Natural killer cell (primary cell): ENCODE results near the gene DRAP1. TPM values are rescaled to one million over a fixed set of nuclear protein-coding genes. Genes with fewer than 3 reads are reported as not detected.
"Not testable (repeated sequence)": the region's sequence is repeated elsewhere in the genome, so short reads cannot be mapped to it uniquely, and the experiment has no call there.

Experiments used
- ATAC-seq, 3 donors: fragments of 150-1000 bp in 2 of 3; fragments of 200-7000 bp in 1 of 3; cut with Tn5 transposase; 1 replicate in 1 of 3; 2 replicates in 2 of 3; pipeline ENCODE4 v1.10.0; 2021; ENCODE audit warnings: mild to moderate bottlenecking in 2 of 3, moderate library complexity in 2 of 3
- DNase-seq, 2 donors: peaks; one replicate each; pipeline versions ENCODE4 v3.0.0 to v3.0.0-alpha.2; 2013 to 2021; ENCODE audit warnings: mixed read lengths in 1 of 2
- H3K27ac ChIP-seq: one replicate; pipeline ENCODE4 v1.5.1; 2013; ENCODE audit warnings: mild to moderate bottlenecking, low read length
- H3K27me3 ChIP-seq: one replicate; pipeline ENCODE4 v1.6.1; 2013; ENCODE audit warnings: low read length; ENCODE audit not compliant: control insufficient read depth, insufficient read depth
- H3K36me3 ChIP-seq: one replicate; pipeline ENCODE4 v1.6.1; 2013; ENCODE audit warnings: low read length; ENCODE audit not compliant: control insufficient read depth, insufficient read depth
- H3K4me1 ChIP-seq: one replicate; pipeline ENCODE4 v1.6.1; 2013; ENCODE audit warnings: low read length; ENCODE audit not compliant: control insufficient read depth, insufficient read depth
- H3K4me3 ChIP-seq: one replicate; pipeline ENCODE4 v1.5.1; 2013; ENCODE audit warnings: low read length
- H3K9me3 ChIP-seq: one replicate; pipeline ENCODE4 v1.6.1; 2013; ENCODE audit warnings: low read length; ENCODE audit not compliant: control insufficient read depth, insufficient read depth
- H3K27ac Mint-ChIP-seq, 2 donors: one replicate each; pipeline ENCODE4 v1.8.0; 2022; ENCODE audit warnings: mild to moderate bottlenecking in 2 of 2, mixed read lengths in 2 of 2, moderate library complexity in 1 of 2
- H3K27me3 Mint-ChIP-seq, 2 donors: one replicate each; pipeline ENCODE4 v1.8.0; 2022; ENCODE audit warnings: low read depth in 2 of 2, mixed read lengths in 2 of 2
- H3K36me3 Mint-ChIP-seq: one replicate; pipeline ENCODE4 v1.8.0; 2022; ENCODE audit warnings: mixed read lengths
- H3K4me1 Mint-ChIP-seq, 2 donors: one replicate each; pipeline ENCODE4 v1.8.0; 2022; ENCODE audit warnings: mixed read lengths in 2 of 2
- H3K4me3 Mint-ChIP-seq: one replicate; pipeline ENCODE4 v1.8.0; 2022; ENCODE audit warnings: mild to moderate bottlenecking, moderate library complexity, mixed read lengths
- H3K9me3 Mint-ChIP-seq, 2 donors: one replicate each; pipeline ENCODE4 v1.8.0; 2022; ENCODE audit warnings: mixed read lengths in 2 of 2
- WGBS: methylation state at CpG from one replicate; pipeline ENCODE4 v1.1.7; 2013; ENCODE audit warnings: missing lambda C conversion rate; ENCODE audit not compliant: insufficient coverage; 5-methylcytosine and 5-hydroxymethylcytosine counted together
- intact Hi-C: fragments of 100-400 bp; cut with micrococcal nuclease; formaldehyde crosslinking; loops from one replicate; pipeline ENCODE4 v1.14.2; 2022
- total RNA-seq, 4 donors: library from RNA; stranded (reverse); fragments of 120-200 nt in 1 of 4; gene quantifications; one replicate each; pipeline versions ENCODE4 v1.2.3 to v1.2.4, GENCODE V29; 2013 to 2022
- TF ChIP-seq, protein P1 (sequence below): fragments of 200-600 bp; IDR thresholded peaks from one replicate; pipeline ENCODE4 v1.8.0; 2022; ENCODE audit warnings: antibody characterized with exemption

The DRAP1 gene
- total RNA-seq, 3 donors from 2014 or later (not counting 1 experiment from before 2014, with no cell fraction given): 114 to 115 (median 115) TPM

DNA sequence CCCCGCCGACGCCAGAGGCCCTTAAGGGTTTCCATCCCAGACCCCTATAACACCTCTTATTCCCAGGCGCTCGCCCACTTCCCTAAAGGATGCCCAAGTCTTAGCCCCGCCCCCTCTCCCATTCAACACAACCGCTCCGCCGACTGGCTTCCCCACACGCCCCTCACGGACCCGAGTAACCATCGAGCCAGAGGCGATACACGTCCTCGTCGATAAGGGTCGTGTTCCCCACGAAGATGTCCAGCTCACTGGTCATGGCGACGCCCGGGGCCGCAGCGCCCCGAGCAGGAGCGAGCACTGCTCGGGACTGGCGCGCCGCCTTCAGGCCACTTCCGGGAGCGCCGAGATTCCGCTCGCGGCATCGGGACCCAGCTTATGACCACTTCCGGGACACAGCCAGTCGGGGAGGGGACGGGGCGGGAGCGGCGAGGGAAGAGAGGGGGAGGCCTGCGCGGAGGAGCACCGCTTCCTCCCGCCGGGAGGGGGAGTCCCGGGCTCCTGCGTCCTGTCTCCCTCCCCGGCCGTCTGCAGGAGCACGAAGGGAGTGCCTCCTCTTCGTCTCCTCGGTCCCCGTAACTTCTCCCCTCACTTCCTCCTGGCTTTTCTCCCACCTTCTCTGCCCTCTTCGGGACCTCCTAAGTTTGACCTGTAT, 30.9 kb upstream of the DRAP1 start, which contains the start of gene FIBP:
Gene FIBP, minus strand, starts transcription at position 309 of the 652 bp plus-strand sequence. Its CDS starts 53 bp downstream, at position 256.
- peak within 1 kb of the TSS; percentile 88 to 96 for H3K27ac Mint-ChIP-seq
- ATAC-seq (peak; percentile 60 to 79 (median 64)), DNase-seq (peak; percentile 88 to 97)
- H3K9me3 ChIP-seq: no peaks in the 10 kb centered on the region
- peak within 1 kb of the TSS; percentile 72 for H3K4me3 ChIP-seq
- no peaks in the 10 kb centered on the region for H3K9me3 Mint-ChIP-seq
- H3K36me3 ChIP-seq: peaks cover 16% of the 10 kb centered on the region
- H3K4me1 Mint-ChIP-seq: peaks cover 60 to 68% of the 10 kb centered on the region in 2 donors
- TF ChIP-seq, protein P1, sequence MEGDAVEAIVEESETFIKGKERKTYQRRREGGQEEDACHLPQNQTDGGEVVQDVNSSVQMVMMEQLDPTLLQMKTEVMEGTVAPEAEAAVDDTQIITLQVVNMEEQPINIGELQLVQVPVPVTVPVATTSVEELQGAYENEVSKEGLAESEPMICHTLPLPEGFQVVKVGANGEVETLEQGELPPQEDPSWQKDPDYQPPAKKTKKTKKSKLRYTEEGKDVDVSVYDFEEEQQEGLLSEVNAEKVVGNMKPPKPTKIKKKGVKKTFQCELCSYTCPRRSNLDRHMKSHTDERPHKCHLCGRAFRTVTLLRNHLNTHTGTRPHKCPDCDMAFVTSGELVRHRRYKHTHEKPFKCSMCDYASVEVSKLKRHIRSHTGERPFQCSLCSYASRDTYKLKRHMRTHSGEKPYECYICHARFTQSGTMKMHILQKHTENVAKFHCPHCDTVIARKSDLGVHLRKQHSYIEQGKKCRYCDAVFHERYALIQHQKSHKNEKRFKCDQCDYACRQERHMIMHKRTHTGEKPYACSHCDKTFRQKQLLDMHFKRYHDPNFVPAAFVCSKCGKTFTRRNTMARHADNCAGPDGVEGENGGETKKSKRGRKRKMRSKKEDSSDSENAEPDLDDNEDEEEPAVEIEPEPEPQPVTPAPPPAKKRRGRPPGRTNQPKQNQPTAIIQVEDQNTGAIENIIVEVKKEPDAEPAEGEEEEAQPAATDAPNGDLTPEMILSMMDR: peak; percentile 90
- H3K27ac ChIP-seq: peak within 1 kb of the TSS; percentile 97
- intact Hi-C loops: no loop called here
- under 1% methylated on average over 57 of the region's 57 CpGs for WGBS
- H3K27me3 Mint-ChIP-seq: no peaks in the 10 kb centered on the region
- H3K4me3 Mint-ChIP-seq: peak within 1 kb of the TSS; percentile 88
- no peaks in the 10 kb centered on the region for H3K27me3 ChIP-seq
- H3K36me3 Mint-ChIP-seq: no peaks in the 10 kb centered on the region
- H3K4me1 ChIP-seq: peaks cover 72% of the 10 kb centered on the region

DNA sequence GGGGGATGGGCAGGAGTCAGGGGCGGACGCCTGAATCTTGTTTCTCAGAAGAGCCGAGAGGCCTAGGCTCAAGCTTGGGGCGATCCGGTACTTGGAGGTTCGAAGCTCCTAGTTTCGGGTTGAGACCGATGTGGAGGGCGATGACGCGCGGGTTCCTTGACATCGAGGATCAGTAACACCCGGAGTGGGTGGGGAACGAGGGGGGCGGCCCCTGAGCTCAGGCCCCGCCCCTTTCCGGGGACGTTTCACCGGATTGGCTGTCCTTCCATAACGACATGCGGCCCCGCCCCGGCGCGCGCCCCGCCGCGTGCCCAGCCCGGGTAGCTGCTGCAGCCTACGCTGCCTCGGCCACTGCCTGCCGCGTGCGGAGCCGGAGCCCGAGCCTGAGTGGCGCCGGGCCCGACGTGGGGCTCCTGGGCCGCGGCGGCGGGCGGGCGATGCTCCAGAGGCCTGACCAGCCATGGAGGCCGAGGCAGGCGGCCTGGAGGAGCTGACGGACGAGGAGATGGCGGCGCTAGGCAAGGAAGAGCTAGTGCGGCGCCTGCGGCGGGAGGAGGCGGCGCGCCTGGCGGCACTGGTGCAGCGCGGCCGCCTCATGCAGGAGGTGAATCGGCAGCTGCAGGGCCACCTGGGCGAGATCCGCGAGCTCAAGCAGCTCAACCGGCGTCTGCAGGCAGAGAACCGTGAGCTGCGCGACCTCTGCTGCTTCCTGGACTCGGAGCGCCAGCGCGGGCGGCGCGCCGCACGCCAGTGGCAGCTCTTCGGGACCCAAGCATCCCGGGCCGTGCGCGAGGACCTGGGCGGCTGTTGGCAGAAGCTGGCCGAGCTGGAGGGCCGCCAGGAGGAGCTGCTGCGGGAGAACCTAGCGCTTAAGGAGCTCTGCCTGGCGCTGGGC, 28.7 kb upstream of the DRAP1 start, which contains the start of gene CCDC85B:
Gene CCDC85B, plus strand, starts transcription at position 350 of the 895 bp plus-strand sequence. Its CDS starts 111 bp downstream, at position 461.
- ATAC-seq (peak; percentile 74 to 90 (median 78)), DNase-seq (peak; percentile 98 to 99)
- Mint-ChIP-seq H3K27me3 (no peaks in the 10 kb centered on the region), H3K9me3 (no peaks in the 10 kb centered on the region), H3K4me3 (peak within 1 kb of the TSS; percentile 88), H3K36me3 (no peaks in the 10 kb centered on the region), H3K27ac (peak within 1 kb of the TSS; percentile 88 to 96), H3K4me1 (peaks cover 57 to 62% of the 10 kb centered on the region in 2 donors)
- Histone ChIP-seq H3K27me3 (no peaks in the 10 kb centered on the region), H3K27ac (peak within 1 kb of the TSS; percentile 97), H3K4me3 (peak within 1 kb of the TSS; percentile 53), H3K9me3 (no peaks in the 10 kb centered on the region), H3K4me1 (peaks cover 68% of the 10 kb centered on the region), H3K36me3 (peaks cover 3% of the 10 kb centered on the region)
- WGBS: under 1% methylated on average over 94 of the region's 94 CpGs
- TF ChIP-seq, protein P1: no peak
- intact Hi-C loops: loop anchor here (1.0 to 5.0 kb wide), 3 partner anchors 10 to 72 kb away; partner anchors contain the start of genes C11orf68, DRAP1, FOSL1 and SART1

DNA sequence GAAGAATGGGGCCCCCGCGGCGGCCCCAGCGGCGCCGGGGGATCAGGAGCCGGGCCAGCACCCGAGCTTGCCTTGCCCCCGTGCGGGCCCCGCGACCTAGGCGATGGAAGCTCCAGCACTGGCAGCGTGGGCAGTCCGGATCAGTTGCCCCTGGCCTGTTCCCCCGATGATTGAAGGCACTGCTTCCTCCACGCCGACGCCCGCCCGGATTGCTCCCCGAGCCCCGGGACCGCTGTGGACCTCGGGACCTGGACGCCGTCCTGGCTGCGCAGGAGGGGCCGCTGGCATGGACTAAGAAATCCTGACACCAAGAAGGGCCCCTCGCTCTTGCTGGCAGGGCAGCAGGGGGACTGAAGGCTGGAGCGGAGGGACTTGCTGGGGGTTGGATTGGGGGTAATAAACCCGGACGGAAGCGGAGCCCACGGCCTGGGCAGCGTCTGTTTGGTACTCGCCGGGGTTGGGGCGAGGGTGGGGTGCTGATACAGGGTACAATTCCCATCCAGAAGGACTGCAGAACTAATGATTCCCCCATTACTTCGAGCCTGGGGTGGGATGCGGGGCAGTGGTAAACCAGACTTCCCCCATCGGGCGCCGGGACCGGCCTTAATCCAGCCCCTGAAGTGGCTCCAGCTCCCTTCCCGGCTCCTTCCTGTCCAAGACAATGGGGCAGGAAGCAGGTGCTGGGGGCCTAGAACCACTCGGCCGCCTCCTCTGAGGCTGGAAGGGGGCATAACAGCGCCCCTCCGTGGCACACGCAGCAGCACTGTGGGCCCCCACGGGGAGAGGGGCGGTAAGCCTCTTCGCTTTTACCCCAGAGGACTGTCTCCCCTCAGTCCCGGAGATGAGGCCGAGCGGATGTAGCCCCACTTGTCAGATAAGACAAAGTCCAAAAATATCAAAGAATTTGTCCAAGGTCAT, 27.7 kb upstream of the DRAP1 start:
- H3K27me3 ChIP-seq: no peaks in the 10 kb centered on the region
- no peak for ATAC-seq
- TF ChIP-seq, protein P1: no peak
- H3K36me3 Mint-ChIP-seq: no peaks in the 10 kb centered on the region
- no peaks in the 10 kb centered on the region for H3K9me3 Mint-ChIP-seq
- peak overlapping the region; percentile 88 to 96 for H3K27ac Mint-ChIP-seq
- intact Hi-C loops: loop anchor here (2.0 to 5.0 kb wide), 2 partner anchors 27 to 71 kb away; partner anchors contain the start of genes C11orf68, DRAP1 and SART1
- H3K4me3 Mint-ChIP-seq: peak overlapping the region; percentile 88
- H3K36me3 ChIP-seq: peaks cover under 1% of the 10 kb centered on the region
- no peaks in the 10 kb centered on the region for H3K27me3 Mint-ChIP-seq
- H3K4me1 Mint-ChIP-seq: peaks cover 55 to 60% of the 10 kb centered on the region in 2 donors
- H3K4me3 ChIP-seq: peak overlapping the region; percentile 53
- WGBS: under 1% methylated on average over 57 of the region's 57 CpGs
- peak overlapping the region; percentile 59 for H3K27ac ChIP-seq
- peaks cover 68% of the 10 kb centered on the region for H3K4me1 ChIP-seq
- H3K9me3 ChIP-seq: no peaks in the 10 kb centered on the region
- peak in 1 of 2 donors; percentile 58 for DNase-seq

DNA sequence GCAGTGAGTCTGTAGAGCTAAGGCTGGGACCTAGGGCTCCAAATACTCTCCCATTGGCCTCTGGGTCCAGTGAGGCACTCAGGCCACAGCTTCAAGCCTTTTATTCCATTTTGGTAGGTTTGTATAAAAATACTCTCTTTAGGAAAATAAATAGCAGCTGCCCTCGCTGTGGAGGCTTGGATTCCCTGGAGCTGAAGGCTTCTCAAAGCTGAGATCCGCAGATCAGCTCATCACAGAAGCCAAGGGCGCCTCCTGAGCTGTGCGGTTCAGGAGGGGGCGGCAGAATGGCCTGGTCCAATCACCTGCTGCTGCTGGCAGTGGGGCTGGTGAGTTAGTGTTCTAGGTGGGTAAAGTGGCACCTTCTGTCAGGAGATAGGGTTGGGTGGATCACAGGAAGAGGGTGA, 27.1 kb upstream of the DRAP1 start:
- Mint-ChIP-seq H3K4me1 (peaks cover 50 to 53% of the 10 kb centered on the region in 2 donors), H3K4me3 (peak overlapping the region; percentile 88), H3K27ac (peak overlapping the region; percentile 88 to 96)
- intact Hi-C loops: loop anchor here (5.0 kb wide), 1 partner anchor 70 kb away; the partner anchor contains the start of gene SART1
- H3K36me3 ChIP-seq, H3K9me3 Mint-ChIP-seq, H3K36me3 Mint-ChIP-seq, H3K9me3 ChIP-seq, H3K27me3 Mint-ChIP-seq, H3K27me3 ChIP-seq, ATAC-seq: not testable (repeated sequence)
- Histone ChIP-seq H3K4me1 (peaks cover 68% of the 10 kb centered on the region), H3K27ac (peak overlapping the region; percentile 59), H3K4me3 (peak overlapping the region; percentile 53)
- DNase-seq: peak in 1 of 2 donors; percentile 54
- 72% methylated on average over 5 of the region's 5 CpGs for WGBS
